ENCODE results near the gene VTCN1.
"Not testable (repeated sequence)": the region's sequence is repeated elsewhere in the genome, so short reads cannot be mapped to it uniquely, and the experiment has no call there.

VTCN1 gene

DNA sequence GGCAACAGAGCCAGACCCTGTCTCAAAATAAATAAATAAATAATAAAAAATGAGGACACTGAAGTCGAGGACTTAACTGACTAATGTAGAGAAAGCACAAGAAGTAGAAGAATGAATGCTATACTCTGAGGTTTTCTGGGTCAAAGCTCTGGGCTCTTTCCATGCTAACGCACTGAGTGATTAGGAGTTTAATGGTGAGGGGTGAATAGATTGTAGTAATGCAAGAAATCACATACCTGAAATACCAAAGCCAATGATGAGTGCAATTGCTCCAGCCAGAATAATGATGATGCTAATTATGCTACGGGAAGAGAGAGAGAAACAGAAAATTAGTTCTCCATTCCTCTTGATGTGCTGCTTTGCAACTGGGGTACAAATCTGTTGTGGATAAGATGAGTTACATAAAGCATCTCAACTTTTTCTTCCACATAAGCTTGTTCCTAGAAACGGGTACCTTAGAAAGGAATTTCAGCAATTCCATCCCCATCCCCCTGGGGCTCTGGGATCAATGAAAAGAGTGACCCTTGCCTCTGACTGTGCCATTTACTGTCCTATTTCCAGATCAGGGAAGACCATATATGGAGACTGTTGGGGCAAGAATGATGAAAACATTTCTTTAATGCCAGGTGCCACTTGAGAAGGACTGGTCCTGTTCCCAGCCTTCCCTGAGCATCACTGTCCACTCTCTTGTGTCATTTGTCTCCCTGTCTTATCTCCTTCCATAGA lies 40.7 kb downstream of the VTCN1 start:
- Mint-ChIP-seq H3K4me1 (peaks cover 4% of the 10 kb centered on the region), H3K27ac (no peak overlapping the region), H3K36me3 (ENCODE audit: low read depth) (no peaks in the 10 kb centered on the region), H3K27me3 (ENCODE audit: low read depth, poor library complexity) (peaks cover 4% of the 10 kb centered on the region), H3K4me3 (no peak overlapping the region), H3K9me3 (peaks cover 9% of the 10 kb centered on the region)
- no peak for DNase-seq
- no peak for TF ChIP-seq CTCF (IDR thresholded peaks at IDR 0.05)

DNA sequence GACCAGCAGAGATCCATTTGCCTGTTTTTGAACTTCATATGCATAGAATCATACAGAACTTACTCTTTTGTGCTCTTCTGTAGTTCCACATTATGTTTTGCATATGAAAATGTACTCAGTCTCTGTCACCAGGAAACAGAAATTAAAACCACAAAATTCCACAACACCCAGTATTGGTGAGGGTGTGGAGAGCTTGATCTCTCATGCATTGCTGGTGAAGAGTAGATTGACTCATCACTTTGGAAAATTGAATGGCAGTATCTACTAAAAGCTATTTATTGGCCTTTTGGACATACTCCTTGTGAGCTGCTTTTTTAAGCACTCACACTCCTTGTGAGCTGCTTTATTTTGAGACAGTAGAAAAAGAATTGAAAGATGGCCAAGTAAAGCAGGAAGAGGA lies 43.3 kb downstream of the VTCN1 start:
- Mint-ChIP-seq H3K27me3 (ENCODE audit: low read depth, poor library complexity) (no peaks in the 10 kb centered on the region), H3K4me1 (peaks cover 11% of the 10 kb centered on the region), H3K27ac (no peak overlapping the region), H3K9me3 (peaks cover 9% of the 10 kb centered on the region), H3K36me3 (ENCODE audit: low read depth) (no peaks in the 10 kb centered on the region), H3K4me3 (no peak overlapping the region)
- DNase-seq = no peak
- TF ChIP-seq CTCF (IDR thresholded peaks at IDR 0.05) = no peak

DNA sequence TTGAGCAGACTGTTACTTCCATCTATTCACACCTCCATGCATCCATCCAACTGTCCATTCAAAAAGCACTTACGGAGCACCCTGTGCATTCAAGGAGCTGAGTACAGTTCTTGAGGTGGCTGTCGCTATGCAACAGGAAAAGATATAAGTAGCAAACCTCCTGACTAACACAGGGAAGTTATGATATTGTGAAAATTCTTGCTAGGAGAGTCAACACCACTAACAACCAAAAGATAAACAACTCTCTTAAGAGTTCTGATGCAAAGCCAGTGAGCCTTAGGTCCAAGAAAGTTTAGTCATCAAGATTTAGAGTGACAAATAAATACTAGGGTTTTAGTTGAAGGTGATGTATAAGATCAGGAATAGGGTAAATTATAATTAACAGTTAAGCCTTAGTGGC lies 44.7 kb downstream of the VTCN1 start:
- TF ChIP-seq CTCF (IDR thresholded peaks at IDR 0.05) = no peak
- DNase-seq = no peak
- H3K4me1 Mint-ChIP-seq = peaks cover 17% of the 10 kb centered on the region
- peaks cover 9% of the 10 kb centered on the region for H3K9me3 Mint-ChIP-seq
- H3K36me3 Mint-ChIP-seq (ENCODE audit: low read depth) = no peaks in the 10 kb centered on the region
- H3K27me3 Mint-ChIP-seq (ENCODE audit: low read depth, poor library complexity) = no peaks in the 10 kb centered on the region
- no peak overlapping the region for H3K4me3 Mint-ChIP-seq
- H3K27ac Mint-ChIP-seq = no peak overlapping the region

GRCh38 chr1:117164209-117164608 lies 46.5 kb downstream of the VTCN1 start:
- Mint-ChIP-seq H3K27ac (no peak overlapping the region), H3K4me1 (peaks cover 17% of the 10 kb centered on the region), H3K4me3 (no peak overlapping the region), H3K27me3 (ENCODE audit: low read depth, poor library complexity) (peaks cover 4% of the 10 kb centered on the region), H3K9me3 (peaks cover 9% of the 10 kb centered on the region), H3K36me3 (ENCODE audit: low read depth) (no peaks in the 10 kb centered on the region)
- TF ChIP-seq CTCF (IDR thresholded peaks at IDR 0.05) = no peak
- no peak for DNase-seq

DNA sequence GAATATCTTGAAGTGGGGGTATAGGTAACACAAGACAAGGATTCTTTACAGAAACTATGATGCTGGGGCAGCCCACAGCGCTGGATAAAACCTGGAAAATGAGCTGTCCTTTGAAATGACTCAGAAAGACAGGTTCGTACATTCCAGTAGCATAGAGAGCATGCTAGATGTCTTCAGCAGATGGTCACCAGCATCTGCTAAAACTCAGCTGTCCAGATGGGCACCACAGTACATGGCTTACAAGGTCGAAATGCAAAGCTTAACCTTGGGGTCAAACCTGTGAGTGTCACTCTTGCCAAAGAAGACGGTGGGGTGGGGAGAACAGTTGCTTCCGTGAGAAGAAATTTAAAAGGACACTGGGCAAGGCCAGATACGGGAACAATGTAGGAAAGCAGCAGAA lies 47.9 kb downstream of the VTCN1 start:
- TF ChIP-seq CTCF (IDR thresholded peaks at IDR 0.05) = no peak
- Mint-ChIP-seq H3K4me3 (no peak overlapping the region), H3K9me3 (peaks cover 17% of the 10 kb centered on the region), H3K4me1 (peaks cover 15% of the 10 kb centered on the region), H3K27me3 (ENCODE audit: low read depth, poor library complexity) (peaks cover 4% of the 10 kb centered on the region), H3K27ac (no peak overlapping the region), H3K36me3 (ENCODE audit: low read depth) (no peaks in the 10 kb centered on the region)
- no peak for DNase-seq

- no peak overlapping the region for H3K27ac Mint-ChIP-seq
- no peaks in the 10 kb centered on the region for H3K36me3 Mint-ChIP-seq (ENCODE audit: low read depth)
- TF ChIP-seq CTCF (IDR thresholded peaks at IDR 0.05) = no peak
- H3K4me3 Mint-ChIP-seq = no peak overlapping the region
- H3K9me3 Mint-ChIP-seq = peaks cover 24% of the 10 kb centered on the region
- H3K4me1 Mint-ChIP-seq = peaks cover 13% of the 10 kb centered on the region
- no peak for DNase-seq
- peaks cover 4% of the 10 kb centered on the region for H3K27me3 Mint-ChIP-seq (ENCODE audit: low read depth, poor library complexity)
Measured at GRCh38 chr1:117161887-117162286, 48.8 kb downstream of the VTCN1 start.

GRCh38 chr1:117151305-117151704 lies 59.4 kb downstream of the VTCN1 start:
- not testable (repeated sequence) for DNase-seq; H3K27ac Mint-ChIP-seq; H3K36me3 Mint-ChIP-seq (ENCODE audit: low read depth); H3K27me3 Mint-ChIP-seq (ENCODE audit: low read depth, poor library complexity); H3K4me3 Mint-ChIP-seq
- H3K4me1 Mint-ChIP-seq = peaks cover 26% of the 10 kb centered on the region
- H3K9me3 Mint-ChIP-seq = peaks cover 10% of the 10 kb centered on the region
